Measurements from ENCODE around the gene TENT4A. TPM values are rescaled to one million over a fixed set of nuclear protein-coding genes. Genes with fewer than 3 reads are reported as not detected.

The TENT4A gene
- total and polyA plus RNA-seq, 2 of the 13 experiments (the other 11 are each of a cell fraction or from before 2014, with no cell fraction given), result 6.3 to 13.3 TPM

GRCh38 chr5:6700685-6701355 lies 12.4 kb upstream of the TENT4A start:
- H3K4me2 ChIP-seq (ENCODE audit: low read depth, low read length), result no peak overlapping the region
- DNase-seq (ENCODE audit: low spot score) (no peak), FAIRE-seq (no peak), ATAC-seq (peak; percentile 49; the same call in 2 of the 3 replicates)
- intact Hi-C loops (cut with micrococcal nuclease; ENCODE audit: unreplicated experiment) (no loop called here), in situ Hi-C loops (cut with HindIII; ENCODE audit: extremely low pct_ligation_motif_present, low pct_unique_long_range_greater_than_20kb) (no loop called here)
- POLR2A ChIA-PET, result no interaction called here
- H3K4me1 ChIP-seq (ENCODE audit: insufficient read depth, low read length), result no peaks in the 10 kb centered on the region
- no peak overlapping the region for H3K9ac ChIP-seq (ENCODE audit: insufficient read depth, low read depth, low read length)
- peaks cover 0 to 34% of the 10 kb centered on the region in 2 experiments; a peak in 4 of 5 replicates for H3K27me3 ChIP-seq (ENCODE audit: control insufficient read depth in 1 of 2, insufficient read depth in 2 of 2, low read length in 2 of 2)
- no peak overlapping the region for H3K4me3 ChIP-seq (replicated peaks in 1 of 3; ENCODE audit: insufficient read depth in 1 of 3, low read depth in 2 of 3, low read length in 3 of 3)
- H3K36me3 ChIP-seq (replicated peaks in 1 of 2; ENCODE audit: control insufficient read depth in 1 of 2, insufficient read depth in 2 of 2, low read length in 2 of 2), result no peaks in the 10 kb centered on the region
- 26% methylated on average over 12 of the region's 12 CpGs for WGBS (ENCODE audit: low lambda C conversion rate)
- H3K27ac ChIP-seq (ENCODE audit: extremely low read length, insufficient read depth, low read length), result no peak overlapping the region
- H4K20me1 ChIP-seq (ENCODE audit: insufficient read depth, low read length), result no peaks in the 10 kb centered on the region
- no peaks in the 10 kb centered on the region for H3K9me3 ChIP-seq (ENCODE audit: low read length)
- no peaks in the 10 kb centered on the region for H3K79me2 ChIP-seq (ENCODE audit: insufficient read depth, low read length)
- TF ChIP-seq GLI4 (CRISPR knock-in tag; IDR thresholded peaks at IDR 0.05; ENCODE audit: borderline replicate concordance), result no peak
- no peak for TF ChIP-seq ZNF362 (CRISPR knock-in tag; IDR thresholded peaks at IDR 0.05; ENCODE audit: borderline replicate concordance)
- no peak for TF ChIP-seq MLXIP (CRISPR knock-in tag; IDR thresholded peaks at IDR 0.05; ENCODE audit: borderline replicate concordance)
- no peak for TF ChIP-seq HMGXB4 (CRISPR knock-in tag; IDR thresholded peaks at IDR 0.05; ENCODE audit: borderline replicate concordance in 1 of 2, low read depth in 1 of 2)
- TF ChIP-seq SRY (CRISPR knock-in tag; IDR thresholded peaks at IDR 0.05), result no peak
- TF ChIP-seq NR2F6 (IDR thresholded peaks at IDR 0.05), result no peak
- TF ChIP-seq NR2F6 (CRISPR knock-in tag; IDR thresholded peaks at IDR 0.05), result no peak
- CTCF ChIA-PET (ENCODE audit: low intra/inter-chr PET ratio, low total read pairs), result no interaction called here
- no peak overlapping the region for H2AFZ ChIP-seq (ENCODE audit: low read length)
- no TSS peak for BruUV-seq (replicated peaks)

Data from HepG2 (cell line).